Panc1 (cell line): ENCODE measurements around the gene ADPRH. TPM values are rescaled to one million over a fixed set of nuclear protein-coding genes. Genes with fewer than 3 reads are reported as not detected.

ENCODE experiments used
- ATAC-seq: fragments of 200-7000 bp; cut with Tn5 transposase; 2 replicates; pipeline ENCODE4 v1.9.1; 2020; ENCODE audit warnings: mild to moderate bottlenecking, moderate library complexity
- BruUV-seq: library from RNA; stranded (reverse); fragments of 400-500 nt; replicated peaks from 2 replicates; lab custom pipeline; 2021; lab: Mats Ljungman, UMichigan
- CTCF ChIA-PET: fragments of 300-600 bp; sonication (Branson Sonifier 250); formaldehyde crosslinking; loops from one replicate; lab custom pipeline; 2022; ENCODE audit warnings: antibody characterized with exemption; lab: Charles Lee
- POLR2A ChIA-PET: fragments of 300-600 bp; sonication (Branson Sonifier 250); formaldehyde crosslinking; loops from one replicate; lab custom pipeline; 2022; ENCODE audit warnings: antibody characterized with exemption; lab: Charles Lee
- DNase-seq: peaks from one replicate; pipeline ENCODE4 v3.0.0-alpha.2; 2010; ENCODE audit warnings: low read depth, low spot score
- H3K27ac ChIP-seq: 2 replicates; pipeline ENCODE4 v1.5.1; 2011; ENCODE audit warnings: mild to moderate bottlenecking, low read length, inconsistent platforms
- H3K27me3 ChIP-seq: fragments of 200-500 bp; sonication (Bioruptor generic); 2 replicates; pipeline ENCODE4 v1.6.0; 2014; ENCODE audit warnings: low read length, inconsistent platforms; ENCODE audit not compliant: control insufficient read depth, insufficient read depth
- H3K36me3 ChIP-seq: fragments of 200-500 bp; sonication (Bioruptor generic); 2 replicates; pipeline ENCODE4 v1.5.1; 2014; ENCODE audit warnings: inconsistent platforms, mild to moderate bottlenecking, low read length, moderate library complexity; ENCODE audit not compliant: control insufficient read depth, insufficient read depth
- H3K4me1 ChIP-seq: 2 replicates; pipeline ENCODE4 v1.5.1; 2011; ENCODE audit warnings: inconsistent platforms, mild to moderate bottlenecking, low read length, moderate library complexity; ENCODE audit not compliant: control insufficient read depth, insufficient read depth
- H3K4me3 ChIP-seq, 2 experiments: 2 replicates each; pipeline ENCODE4 v1.5.1; 2011 to 2012; ENCODE audit warnings: low read depth in 2 of 2, low read length in 2 of 2, mild to moderate bottlenecking in 2 of 2, inconsistent platforms in 1 of 2, moderate library complexity in 1 of 2
- H3K9me3 ChIP-seq: fragments of 200-500 bp; sonication (Bioruptor generic); 2 replicates; pipeline ENCODE4 v1.5.1; 2014; ENCODE audit warnings: low read depth, mild to moderate bottlenecking, inconsistent platforms, low read length, moderate library complexity; ENCODE audit not compliant: control insufficient read depth, insufficient read depth
- CTCF ChIP-seq: fragments of 450-650 bp; IDR thresholded peaks from 2 replicates; pipeline ENCODE4 v1.5.1; 2017; ENCODE audit warnings: mild to moderate bottlenecking
- POLR2AphosphoS5 ChIP-seq: IDR thresholded peaks from 2 replicates; pipeline ENCODE4 v1.6.1; 2012; ENCODE audit warnings: mild to moderate bottlenecking, low read depth, low read length, moderate library complexity
- SIN3A ChIP-seq: IDR thresholded peaks from 2 replicates; pipeline ENCODE4 v1.6.1; 2012; ENCODE audit warnings: low read depth, mild to moderate bottlenecking, low read length, moderate library complexity, borderline replicate concordance; ENCODE audit not compliant: insufficient read depth
- TCF7L2 ChIP-seq: IDR thresholded peaks from 2 replicates; pipeline ENCODE4 v1.6.1; 2011; ENCODE audit warnings: mild to moderate bottlenecking, low read depth, low read length, inconsistent platforms
- in situ Hi-C: cut with HindIII; loops from 2 replicates; pipeline ENCODE4 v1.10.0; 2016; ENCODE audit warnings: low sequenced_read_pairs, low pct_unique_long_range_greater_than_20kb
- intact Hi-C: fragments of 100-400 bp; cut with micrococcal nuclease; formaldehyde crosslinking; loops from one replicate; pipeline ENCODE4 v1.10.0; 2022; ENCODE audit not compliant: unreplicated experiment
- total RNA-seq: library from RNA; stranded (reverse); gene quantifications from one replicate; pipeline ENCODE4 v1.2.1, GENCODE V29; 2021; ENCODE audit not compliant: unreplicated experiment
- TF ChIP-seq, protein P1 (sequence below), 2 experiments: IDR thresholded peaks; 2 replicates each; pipeline ENCODE4 v1.6.1; 2011 to 2012; ENCODE audit warnings: low read depth in 2 of 2, control low read depth in 1 of 2, low read length in 1 of 2, mild to moderate bottlenecking in 1 of 2, moderate library complexity in 1 of 2; ENCODE audit not compliant: insufficient read depth in 1 of 2

The ADPRH gene
- total RNA-seq, 1 experiment from 2014 or later: 7.8 TPM

DNA sequence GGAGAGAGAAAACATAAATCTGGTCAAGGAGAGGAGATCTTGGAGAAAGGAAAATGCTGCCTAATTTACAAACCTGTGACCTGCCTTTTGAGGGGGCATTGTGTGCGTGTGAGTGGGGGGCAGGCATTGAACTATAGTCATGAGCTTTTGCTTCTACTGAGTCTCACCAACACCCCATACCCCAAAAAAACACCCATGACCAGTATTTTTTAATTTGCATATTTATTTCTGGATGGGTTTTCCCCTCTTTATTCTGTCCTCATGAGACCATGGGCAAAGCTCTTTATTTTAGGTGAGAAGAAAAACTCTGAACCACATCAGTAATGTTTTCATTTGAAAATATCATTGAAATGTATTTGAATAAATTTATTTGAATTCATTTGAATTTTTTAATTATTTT is 40.5 kb upstream of the ADPRH start:
- no peaks in the 10 kb centered on the region for H3K36me3 ChIP-seq
- no peaks in the 10 kb centered on the region for H3K4me1 ChIP-seq
- no TSS peak for BruUV-seq
- no peak for TF ChIP-seq CTCF
- no peak for TF ChIP-seq SIN3A
- TF ChIP-seq POLR2AphosphoS5: no peak
- TF ChIP-seq TCF7L2: no peak
- TF ChIP-seq, protein P1, sequence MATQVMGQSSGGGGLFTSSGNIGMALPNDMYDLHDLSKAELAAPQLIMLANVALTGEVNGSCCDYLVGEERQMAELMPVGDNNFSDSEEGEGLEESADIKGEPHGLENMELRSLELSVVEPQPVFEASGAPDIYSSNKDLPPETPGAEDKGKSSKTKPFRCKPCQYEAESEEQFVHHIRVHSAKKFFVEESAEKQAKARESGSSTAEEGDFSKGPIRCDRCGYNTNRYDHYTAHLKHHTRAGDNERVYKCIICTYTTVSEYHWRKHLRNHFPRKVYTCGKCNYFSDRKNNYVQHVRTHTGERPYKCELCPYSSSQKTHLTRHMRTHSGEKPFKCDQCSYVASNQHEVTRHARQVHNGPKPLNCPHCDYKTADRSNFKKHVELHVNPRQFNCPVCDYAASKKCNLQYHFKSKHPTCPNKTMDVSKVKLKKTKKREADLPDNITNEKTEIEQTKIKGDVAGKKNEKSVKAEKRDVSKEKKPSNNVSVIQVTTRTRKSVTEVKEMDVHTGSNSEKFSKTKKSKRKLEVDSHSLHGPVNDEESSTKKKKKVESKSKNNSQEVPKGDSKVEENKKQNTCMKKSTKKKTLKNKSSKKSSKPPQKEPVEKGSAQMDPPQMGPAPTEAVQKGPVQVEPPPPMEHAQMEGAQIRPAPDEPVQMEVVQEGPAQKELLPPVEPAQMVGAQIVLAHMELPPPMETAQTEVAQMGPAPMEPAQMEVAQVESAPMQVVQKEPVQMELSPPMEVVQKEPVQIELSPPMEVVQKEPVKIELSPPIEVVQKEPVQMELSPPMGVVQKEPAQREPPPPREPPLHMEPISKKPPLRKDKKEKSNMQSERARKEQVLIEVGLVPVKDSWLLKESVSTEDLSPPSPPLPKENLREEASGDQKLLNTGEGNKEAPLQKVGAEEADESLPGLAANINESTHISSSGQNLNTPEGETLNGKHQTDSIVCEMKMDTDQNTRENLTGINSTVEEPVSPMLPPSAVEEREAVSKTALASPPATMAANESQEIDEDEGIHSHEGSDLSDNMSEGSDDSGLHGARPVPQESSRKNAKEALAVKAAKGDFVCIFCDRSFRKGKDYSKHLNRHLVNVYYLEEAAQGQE (IDR thresholded peaks at IDR 0.05; ENCODE audit: insufficient read depth in 1 of 2, low read depth in 2 of 2, low read length in 1 of 2): no peak
- in situ Hi-C loops: no loop called here
- H3K4me3 ChIP-seq: no peak overlapping the region
- ATAC-seq (no peak), DNase-seq (no peak)
- POLR2A ChIA-PET: no interaction called here
- intact Hi-C loops: no loop called here
- CTCF ChIA-PET: no interaction called here
- H3K9me3 ChIP-seq: no peaks in the 10 kb centered on the region
- H3K27me3 ChIP-seq: no peaks in the 10 kb centered on the region
- no peak overlapping the region for H3K27ac ChIP-seq

DNA sequence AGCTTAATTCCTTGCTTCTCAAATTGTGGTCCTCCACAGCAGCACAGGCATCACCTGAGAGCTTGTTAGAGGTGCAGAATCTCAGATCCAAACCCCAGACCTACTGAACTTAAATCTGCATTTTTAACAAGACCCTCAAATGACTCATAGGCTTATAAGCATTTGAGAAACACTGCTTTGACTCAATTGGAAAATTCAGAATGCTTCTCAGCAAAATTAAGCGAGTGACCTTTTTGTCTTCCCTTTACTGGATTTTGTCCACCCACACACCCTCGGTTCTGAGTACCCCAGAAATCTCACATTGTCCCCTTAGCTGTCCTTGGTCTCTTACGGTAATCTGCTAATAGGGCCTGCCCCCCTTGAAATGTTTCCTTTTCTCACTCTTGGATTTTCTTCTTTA is 37.7 kb upstream of the ADPRH start:
- ChIA-PET CTCF (no interaction called here), POLR2A (no interaction called here)
- H3K4me3 ChIP-seq: no peak overlapping the region
- H3K9me3 ChIP-seq: no peaks in the 10 kb centered on the region
- DNase-seq: no peak
- BruUV-seq: no TSS peak
- H3K4me1 ChIP-seq: no peaks in the 10 kb centered on the region
- H3K27me3 ChIP-seq: no peaks in the 10 kb centered on the region
- H3K27ac ChIP-seq: no peak overlapping the region
- no peaks in the 10 kb centered on the region for H3K36me3 ChIP-seq
- no peak for TF ChIP-seq TCF7L2
- ATAC-seq: no peak
- intact Hi-C loops (no loop called here), in situ Hi-C loops (no loop called here)

- no peaks in the 10 kb centered on the region for H3K4me1 ChIP-seq
- TF ChIP-seq POLR2AphosphoS5 (no peak), TCF7L2 (no peak), CTCF (no peak), SIN3A (no peak)
- TF ChIP-seq, protein P1 (IDR thresholded peaks at IDR 0.05; ENCODE audit: insufficient read depth in 1 of 2, low read depth in 2 of 2, low read length in 1 of 2): no peak
- DNase-seq (no peak), ATAC-seq (no peak)
- H3K27me3 ChIP-seq: no peaks in the 10 kb centered on the region
- ChIA-PET CTCF (no interaction called here), POLR2A (no interaction called here)
- no peaks in the 10 kb centered on the region for H3K9me3 ChIP-seq
- no peak overlapping the region for H3K27ac ChIP-seq
- H3K4me3 ChIP-seq: no peak overlapping the region
- BruUV-seq: no TSS peak
- intact Hi-C loops: no loop called here
- in situ Hi-C loops: no loop called here
- H3K36me3 ChIP-seq: no peaks in the 10 kb centered on the region
Measured at GRCh38 chr3:119542168-119542767, 37.0 kb upstream of the ADPRH start.
